ENCODE measurements around the gene HS3ST2.
A peak's percentile ranks its signal among the peaks of the same experiment; 100 is the strongest.
"Not testable (repeated sequence)": the region's sequence is repeated elsewhere in the genome, so short reads cannot be mapped to it uniquely, and the experiment has no call there.

HS3ST2 gene

GRCh38 chr16:22878955-22879354 is 65.0 kb downstream of the HS3ST2 start:
- DNase-seq (ENCODE audit: low spot score): no peak

GRCh38 chr16:22879466-22879865 is 65.5 kb downstream of the HS3ST2 start:
- no peak for DNase-seq (ENCODE audit: low spot score)

- DNase-seq (ENCODE audit: low spot score): no peak
These were observed 69.0 kb downstream of the HS3ST2 start for GRCh38 chr16:22882981-22883380.

- DNase-seq (ENCODE audit: low spot score): no peak
These were observed 72.0 kb downstream of the HS3ST2 start for GRCh38 chr16:22885951-22886350.

- DNase-seq (ENCODE audit: low spot score): no peak
These were observed 73.0 kb downstream of the HS3ST2 start for GRCh38 chr16:22886927-22887326.

GRCh38 chr16:22887445-22887844 is 73.5 kb downstream of the HS3ST2 start:
- no peak for DNase-seq (ENCODE audit: low spot score)

GRCh38 chr16:22888791-22889190 is 74.8 kb downstream of the HS3ST2 start:
- peak; percentile 4 for DNase-seq (ENCODE audit: low spot score)

GRCh38 chr16:22890976-22891375 is 77.0 kb downstream of the HS3ST2 start:
- no peak for DNase-seq (ENCODE audit: low spot score)

- DNase-seq (ENCODE audit: low spot score): no peak
These were observed 83.2 kb downstream of the HS3ST2 start for GRCh38 chr16:22897184-22897583.

- DNase-seq (ENCODE audit: low spot score): no peak
These were observed 84.2 kb downstream of the HS3ST2 start for GRCh38 chr16:22898131-22898530.

GRCh38 chr16:22898874-22899348 is 84.9 kb downstream of the HS3ST2 start:
- DNase-seq (ENCODE audit: low spot score): peak; percentile 60

- not testable (repeated sequence) for DNase-seq (ENCODE audit: low spot score)
These were observed 85.6 kb downstream of the HS3ST2 start for GRCh38 chr16:22899567-22899966.

- DNase-seq (ENCODE audit: low spot score): no peak
These were observed 86.9 kb downstream of the HS3ST2 start for GRCh38 chr16:22900863-22901262.

- DNase-seq (ENCODE audit: low spot score): no peak
These were observed 87.6 kb downstream of the HS3ST2 start for GRCh38 chr16:22901563-22901962.

- no peak for DNase-seq (ENCODE audit: low spot score)
These were observed 89.8 kb downstream of the HS3ST2 start for GRCh38 chr16:22903716-22904115.

GRCh38 chr16:22912654-22913053 is 98.7 kb downstream of the HS3ST2 start:
- DNase-seq (ENCODE audit: low spot score): no peak

- DNase-seq (ENCODE audit: low spot score): no peak
These were observed 101.0 kb downstream of the HS3ST2 start for GRCh38 chr16:22915003-22915402.

GRCh38 chr16:22923491-22923890 is 109.5 kb downstream of the HS3ST2 start:
- DNase-seq (ENCODE audit: low spot score): no peak

GRCh38 chr16:22924492-22924891 is 110.5 kb downstream of the HS3ST2 start:
- no peak for DNase-seq (ENCODE audit: low spot score)

GRCh38 chr16:22926105-22926751 is 112.3 kb downstream of the HS3ST2 start:
- DNase-seq (ENCODE audit: low spot score): no peak

GRCh38 chr16:22927306-22927705 is 113.3 kb downstream of the HS3ST2 start:
- no peak for DNase-seq (ENCODE audit: low spot score)

GRCh38 chr16:22928882-22929435 is 115.0 kb downstream of the HS3ST2 start:
- no peak for DNase-seq (ENCODE audit: low spot score)

- no peak for DNase-seq (ENCODE audit: low spot score)
These were observed 115.5 kb downstream of the HS3ST2 start for GRCh38 chr16:22929461-22929860.
